ELR (cell line): ENCODE data around the gene RNF141.

Experiments
- DNase-seq: peaks from one replicate; pipeline ENCODE4 v3.0.0-alpha.2; 2015; ENCODE audit warnings: low read depth

RNF141 gene, protein sequence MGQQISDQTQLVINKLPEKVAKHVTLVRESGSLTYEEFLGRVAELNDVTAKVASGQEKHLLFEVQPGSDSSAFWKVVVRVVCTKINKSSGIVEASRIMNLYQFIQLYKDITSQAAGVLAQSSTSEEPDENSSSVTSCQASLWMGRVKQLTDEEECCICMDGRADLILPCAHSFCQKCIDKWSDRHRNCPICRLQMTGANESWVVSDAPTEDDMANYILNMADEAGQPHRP

GRCh38 chr11:10540915-10541560 lies at the start of gene RNF141:
Gene RNF141, minus strand, starts transcription at chr11:10541187. Its CDS starts 7,029 bp downstream, at chr11:10534158.
- DNase-seq: peak; percentile 93

DNA sequence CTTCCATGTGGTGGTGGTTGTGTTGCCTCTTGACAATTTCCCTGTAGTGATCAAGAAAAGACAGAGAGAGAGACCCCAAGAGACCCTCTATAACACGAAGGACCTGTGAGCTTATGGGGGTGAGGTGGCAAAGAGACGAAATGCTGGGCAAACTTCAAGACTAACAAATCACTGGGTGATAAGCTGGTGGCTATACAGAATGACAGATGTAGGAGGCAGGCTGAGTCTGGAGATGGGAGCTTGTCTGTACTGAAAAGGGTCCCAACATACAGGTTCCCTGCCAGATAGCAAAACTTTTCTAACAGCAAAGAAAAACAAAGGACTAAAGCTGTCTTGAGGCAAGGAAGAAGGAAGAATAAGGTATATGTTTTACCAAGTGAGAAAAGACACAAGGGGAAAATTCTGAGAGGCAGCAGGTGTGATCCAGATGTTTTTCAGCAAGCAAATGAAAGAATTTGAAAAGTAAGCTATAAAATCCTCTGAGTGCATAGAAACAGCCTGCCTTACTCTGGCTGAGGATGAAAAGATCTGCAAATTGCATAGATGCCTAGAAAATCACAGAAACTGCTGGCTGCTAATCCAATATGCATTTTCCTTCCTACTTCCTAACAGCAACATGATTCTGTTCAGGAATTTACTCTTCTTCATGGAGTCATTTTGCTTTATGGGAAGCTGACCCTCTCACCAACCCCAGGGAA lies 49.4 kb upstream of the RNF141 start:
- DNase-seq: no peak

DNA sequence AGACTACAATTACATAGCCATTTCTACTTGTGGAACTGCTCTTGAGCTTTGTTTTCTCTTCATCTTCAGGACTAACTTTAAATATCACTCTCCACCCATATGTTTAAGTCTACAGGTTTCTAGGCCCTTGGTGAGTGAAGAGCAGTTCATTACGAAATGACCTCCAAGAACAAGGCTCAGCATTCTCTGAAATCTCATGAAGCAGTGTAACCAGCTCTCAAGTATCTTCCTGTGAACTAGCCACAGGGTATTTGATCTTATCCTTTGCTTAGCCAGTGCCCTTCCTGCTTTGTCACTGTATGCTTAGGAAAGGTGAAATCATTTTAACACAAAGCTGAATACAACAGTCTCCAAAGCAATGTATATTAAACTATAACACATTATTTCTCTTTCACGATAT lies 47.9 kb upstream of the RNF141 start:
- no peak for DNase-seq

DNA sequence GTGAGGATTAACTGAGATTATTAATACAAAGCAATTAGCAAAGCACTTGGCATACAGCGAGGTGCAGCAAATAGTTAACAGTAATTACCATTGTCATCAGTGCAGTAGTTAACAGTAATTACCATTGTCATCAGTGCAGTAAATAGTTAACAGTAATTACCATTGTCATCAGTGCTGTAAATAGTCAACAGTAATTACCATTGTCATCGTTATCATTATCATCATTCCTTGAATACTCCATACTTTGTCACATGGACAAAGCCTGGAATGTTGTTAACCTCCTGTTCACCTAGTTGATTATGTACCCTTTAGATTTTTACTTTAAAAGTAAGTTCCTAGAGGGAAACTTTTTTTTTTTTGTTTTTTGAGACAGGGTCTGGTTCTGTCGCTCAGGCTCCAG lies 47.0 kb upstream of the RNF141 start:
- no peak for DNase-seq

DNA sequence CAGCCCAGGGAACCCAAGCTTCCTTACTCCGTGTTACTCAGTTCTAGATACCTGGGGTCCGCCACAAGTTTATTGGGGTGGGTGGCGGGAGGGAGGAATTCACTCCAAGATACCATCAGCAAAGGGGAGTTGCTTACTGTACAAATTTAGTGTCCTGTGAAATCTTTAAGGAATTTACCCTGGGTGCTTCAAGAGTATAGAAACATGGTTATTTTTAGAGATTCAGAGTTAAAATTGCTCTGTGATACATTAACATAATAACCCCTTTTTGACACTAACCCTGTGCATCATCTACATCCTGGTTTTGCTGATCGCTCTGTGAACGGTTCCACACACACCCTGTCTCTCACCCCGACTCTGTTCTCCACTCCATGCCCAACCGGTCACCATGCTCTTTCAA lies 46.4 kb upstream of the RNF141 start:
- no peak for DNase-seq

GRCh38 chr11:10584071-10584501 lies 43.1 kb upstream of the RNF141 start:
- DNase-seq: no peak

DNA sequence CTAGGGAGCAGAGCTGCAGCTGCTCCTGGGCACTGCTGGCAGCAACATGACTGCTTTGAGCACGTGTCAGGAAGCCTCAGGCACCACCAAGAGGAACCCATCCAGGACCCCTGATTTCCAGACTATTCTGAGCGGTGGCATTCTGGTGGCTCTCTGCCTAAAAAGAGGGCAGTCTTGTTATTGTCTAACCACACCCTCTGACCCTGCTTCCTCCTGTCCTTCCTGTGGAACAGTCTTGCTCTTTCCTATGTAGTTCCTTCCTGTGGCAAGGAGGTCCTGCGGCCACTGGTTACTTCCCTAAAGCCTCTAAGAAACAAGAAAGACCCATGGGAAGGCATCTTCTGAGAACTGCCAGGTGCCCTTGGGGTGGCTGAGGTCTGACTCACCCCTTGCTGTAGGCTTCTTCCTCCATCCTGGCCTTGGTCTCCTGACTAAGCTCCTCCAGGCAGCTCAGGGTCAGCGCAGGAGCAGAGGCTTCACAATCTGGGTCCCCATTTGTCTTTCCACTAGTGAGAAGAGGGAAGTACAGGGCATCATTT lies 40.6 kb upstream of the RNF141 start:
- DNase-seq: peak; percentile 74

- peak; percentile 28 for DNase-seq
These were observed 39.6 kb upstream of the RNF141 start for GRCh38 chr11:10580623-10581022.

- DNase-seq: no peak
These were observed 38.7 kb upstream of the RNF141 start for GRCh38 chr11:10579700-10580099.

DNA sequence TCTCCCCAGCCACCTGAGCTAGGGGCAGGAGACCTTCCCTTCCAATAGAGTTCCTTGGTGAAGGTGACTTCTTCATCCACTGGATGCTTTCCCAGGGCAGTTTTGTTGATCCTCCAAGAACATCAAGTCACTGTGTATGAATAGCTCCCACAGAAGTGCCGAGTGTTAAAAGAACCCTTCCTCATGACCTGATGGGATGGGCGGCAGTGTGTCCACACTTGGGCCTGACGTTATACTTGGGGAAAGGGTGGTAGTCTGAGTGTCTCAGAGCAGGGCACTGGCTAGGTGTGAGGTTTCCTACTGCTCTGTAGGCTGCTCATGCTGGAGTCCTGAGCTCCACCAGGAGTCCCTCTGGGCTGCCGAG lies 35.0 kb upstream of the RNF141 start:
- no peak for DNase-seq

DNA sequence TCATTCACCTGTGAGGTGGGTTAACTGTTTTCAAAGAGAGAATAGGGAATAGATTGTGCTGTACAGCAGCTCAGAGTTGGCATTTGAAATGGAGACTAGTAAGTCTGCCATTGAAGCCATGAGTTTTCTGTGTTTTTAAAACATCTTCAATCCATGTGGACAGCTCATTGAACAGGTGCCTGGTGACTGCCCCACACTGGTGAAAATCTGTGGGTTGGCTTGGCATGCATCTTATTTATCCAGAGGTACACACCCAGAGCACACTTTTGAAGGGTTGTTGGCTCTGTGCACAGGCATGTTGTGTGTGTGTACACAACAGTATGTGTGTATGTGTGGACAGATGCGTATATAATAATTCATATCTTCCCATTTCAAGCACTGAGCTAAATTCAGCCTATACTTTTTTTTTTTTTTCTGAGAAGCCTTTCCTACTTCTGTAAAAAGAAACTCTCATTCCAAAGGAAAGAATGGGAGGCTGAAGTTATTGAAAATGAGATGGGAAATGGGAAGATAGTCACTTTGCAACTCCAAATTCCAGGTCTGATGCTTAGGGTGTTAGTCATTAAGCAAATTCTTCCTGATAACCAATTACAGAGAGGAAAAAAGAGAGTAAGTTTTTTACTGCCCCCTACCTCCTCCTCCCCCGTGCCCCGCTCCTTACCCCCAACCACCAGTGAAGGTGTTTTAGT lies 34.5 kb upstream of the RNF141 start:
- DNase-seq: no peak

- no peak for DNase-seq
These were observed 32.6 kb upstream of the RNF141 start for GRCh38 chr11:10573556-10573955.

- DNase-seq: no peak
These were observed 32.0 kb upstream of the RNF141 start for GRCh38 chr11:10573028-10573427.

DNA sequence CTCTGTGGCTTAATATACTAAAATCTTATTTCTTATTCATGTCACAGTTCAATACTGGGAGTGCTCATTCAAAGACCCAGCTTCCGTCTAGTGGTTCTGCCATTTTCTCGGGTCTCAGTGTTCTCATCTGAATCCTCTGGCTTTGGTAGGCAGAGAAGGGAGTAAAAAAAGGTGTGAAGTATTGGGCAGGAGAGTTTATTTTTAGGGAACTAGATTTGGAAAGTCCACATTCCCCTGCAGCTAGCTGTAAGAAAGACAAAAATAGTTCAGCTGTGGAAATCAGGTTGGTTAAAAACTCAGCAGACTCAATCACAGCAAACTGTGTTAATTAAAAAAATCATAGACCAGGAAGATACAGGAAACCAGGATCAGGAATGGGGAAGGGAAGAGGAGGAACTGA lies 31.5 kb upstream of the RNF141 start:
- DNase-seq: no peak

DNA sequence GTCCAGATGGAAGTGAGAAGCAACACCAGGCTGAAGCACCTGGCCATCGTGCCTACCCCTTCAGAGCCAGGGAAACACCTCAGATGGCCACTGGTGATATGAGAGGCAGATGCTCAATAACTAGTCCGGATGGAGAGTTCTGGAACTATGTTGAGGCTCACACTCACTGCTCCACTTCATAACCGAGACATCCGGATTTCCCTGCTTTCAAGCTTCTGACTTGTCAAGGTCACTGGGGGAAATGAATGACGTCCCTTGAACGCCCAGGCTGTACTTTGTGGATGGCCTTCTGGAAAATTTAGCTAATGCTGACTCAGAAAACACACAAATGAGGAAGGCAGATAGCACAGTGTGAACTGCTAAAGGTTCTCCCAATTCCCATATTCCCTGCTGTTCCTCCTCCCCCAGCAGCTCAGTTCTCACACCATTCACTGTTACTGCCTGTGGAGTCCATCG lies 27.5 kb upstream of the RNF141 start, which contains the start of gene LYVE1:
Gene LYVE1 (minus strand): TSS at position 180 of the 456 bp plus-strand sequence. CDS start 133 bp downstream, at position 47.
- DNase-seq: no peak

GRCh38 chr11:10567446-10567845 lies 26.5 kb upstream of the RNF141 start:
- DNase-seq: no peak

DNA sequence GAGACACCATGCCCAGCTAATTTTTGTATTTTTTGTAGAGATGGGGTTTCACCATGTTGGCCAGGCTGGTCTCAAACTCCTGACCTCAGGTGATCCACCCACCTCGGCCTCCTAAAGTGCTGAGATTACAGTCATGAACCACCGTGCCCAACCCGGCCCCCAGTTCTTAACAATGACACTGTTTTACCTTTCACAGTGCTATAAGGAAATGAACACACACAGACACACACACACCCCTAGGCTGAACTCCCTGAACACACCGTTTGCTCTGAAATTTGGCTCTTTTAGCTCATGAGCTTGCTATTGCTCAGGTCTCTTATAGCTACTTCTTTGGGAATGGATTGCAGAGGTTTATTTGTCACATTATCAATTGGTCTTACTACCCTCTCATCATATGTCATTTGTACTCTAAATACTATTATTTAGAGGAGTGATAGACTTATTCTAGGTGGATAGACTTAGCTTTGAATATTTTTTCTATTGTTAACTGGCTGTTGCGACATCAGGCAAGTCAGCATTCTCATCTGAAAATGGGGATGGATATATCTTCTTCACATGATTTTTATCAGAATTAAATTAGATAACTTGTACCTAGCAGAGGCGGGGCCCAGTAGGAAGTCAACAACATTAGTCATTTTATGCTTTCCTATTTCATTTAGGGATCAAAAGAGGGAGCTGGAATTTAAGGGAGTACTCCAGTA lies 25.4 kb upstream of the RNF141 start:
- DNase-seq: no peak

DNA sequence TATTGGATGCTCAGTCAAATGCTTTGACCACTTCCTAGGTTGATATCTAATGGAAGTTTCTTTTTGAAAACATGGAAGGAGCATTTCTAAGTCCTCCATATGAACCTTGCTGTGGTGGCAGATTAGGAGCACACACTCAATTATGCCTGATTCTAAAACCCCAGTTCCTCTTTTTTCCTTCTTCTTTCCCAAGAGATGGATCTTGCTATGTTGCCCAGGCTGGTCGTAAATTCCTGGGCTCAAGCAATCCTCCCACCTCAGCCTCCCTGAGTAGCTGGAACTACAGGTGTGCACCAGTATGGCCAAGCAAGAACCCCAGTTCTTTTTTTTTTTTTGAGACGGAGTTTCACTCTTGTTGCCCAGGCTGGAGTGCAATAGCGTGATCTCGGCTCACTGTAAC lies 24.5 kb upstream of the RNF141 start:
- DNase-seq: no peak

DNA sequence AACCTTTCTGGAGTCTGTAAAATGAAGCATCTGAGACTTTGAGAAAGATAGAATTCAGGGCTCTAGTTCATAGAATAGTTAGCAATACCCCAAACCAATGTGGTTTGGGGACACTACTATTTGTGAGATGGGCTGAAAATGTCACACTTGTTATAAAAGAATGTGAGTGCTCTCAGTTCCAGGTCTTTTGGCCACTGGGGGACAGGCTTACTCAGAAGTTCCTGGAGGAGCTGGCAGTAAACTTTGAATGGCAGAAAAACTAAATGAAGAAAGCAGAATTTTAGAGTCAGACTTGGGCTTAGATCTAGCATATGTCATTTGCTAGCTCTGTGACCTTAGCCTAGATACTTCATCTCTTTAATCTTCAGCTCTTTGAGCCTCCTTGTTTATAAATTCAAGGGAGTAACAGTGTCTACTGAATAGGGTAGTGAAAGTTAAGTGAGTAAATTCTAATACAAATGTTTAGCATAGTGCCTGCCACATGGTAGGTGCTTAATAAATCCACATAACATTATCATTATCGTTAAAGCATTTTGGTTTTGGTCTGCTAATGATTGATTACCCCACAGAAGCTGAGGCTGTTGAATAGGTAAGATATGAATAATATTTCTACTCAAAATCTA lies 23.8 kb upstream of the RNF141 start:
- DNase-seq: peak; percentile 24

DNA sequence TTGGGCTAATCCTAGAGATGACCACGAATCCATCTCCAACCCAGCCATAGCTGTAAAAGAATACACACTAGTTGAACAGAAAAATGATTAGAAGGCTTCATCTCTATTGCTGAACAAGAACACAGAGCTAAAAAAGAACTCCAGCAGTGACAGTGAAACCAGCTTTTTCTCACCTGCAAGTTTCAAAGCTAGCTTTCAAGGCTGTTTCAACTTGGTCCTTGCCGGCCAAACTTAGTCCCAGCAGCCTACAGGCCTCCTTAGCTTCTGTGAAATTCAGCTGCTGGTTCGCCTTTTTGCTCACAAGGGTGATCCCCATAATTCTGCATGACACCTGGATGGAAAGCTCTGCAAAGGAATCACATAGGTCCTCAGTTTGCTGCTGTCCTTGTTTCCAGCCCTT lies 23.0 kb upstream of the RNF141 start:
- no peak for DNase-seq

- no peak for DNase-seq
These were observed 21.0 kb upstream of the RNF141 start for GRCh38 chr11:10561947-10562346.
